ENCODE measurements around the gene CREB1.

The CREB1 gene

DNA sequence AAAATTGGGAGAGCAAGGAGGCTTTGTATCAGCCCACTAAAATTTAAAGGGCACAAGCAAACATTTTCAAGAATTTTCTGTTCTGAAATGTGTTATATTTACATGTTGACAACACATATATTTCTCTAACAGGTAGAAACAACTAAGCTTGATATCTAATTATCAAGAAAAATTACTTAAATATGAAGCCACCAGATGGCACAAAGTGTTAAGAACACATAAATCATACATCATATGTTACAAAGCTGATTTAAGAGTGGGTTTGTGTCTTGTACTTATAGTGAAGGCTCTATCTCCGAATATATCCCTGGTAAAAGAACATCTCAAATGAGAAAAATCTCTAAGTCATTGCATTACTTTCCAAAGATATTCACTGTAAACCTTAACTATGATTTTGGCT lies 19.6 kb upstream of the CREB1 start:
- H3K9ac ChIP-seq (ENCODE audit: low read length), result no peak overlapping the region
- H3K4me3 ChIP-seq (ENCODE audit: low read length), result no peak overlapping the region
- H3K27ac ChIP-seq (ENCODE audit: low read length), result no peak overlapping the region
- TF ChIP-seq CTCF (IDR thresholded peaks at IDR 0.05; ENCODE audit: low read depth, low read length) (no peak), EZH2phosphoT487 (IDR thresholded peaks at IDR 0.05; ENCODE audit: low read depth) (no peak)
- H4K20me1 ChIP-seq (ENCODE audit: insufficient read depth, low read length), result no peaks in the 10 kb centered on the region
- H3K9me3 ChIP-seq (ENCODE audit: insufficient read depth, low read length), result no peaks in the 10 kb centered on the region
- peaks cover 17% of the 10 kb centered on the region for H3K4me1 ChIP-seq (ENCODE audit: low read length)
- no peaks in the 10 kb centered on the region for H3K79me2 ChIP-seq (ENCODE audit: low read length)
- H3K27me3 ChIP-seq (ENCODE audit: low read depth, low read length), result no peaks in the 10 kb centered on the region
- H2AFZ ChIP-seq (ENCODE audit: low read depth, low read length), result no peak overlapping the region
- H3K36me3 ChIP-seq (replicated peaks; ENCODE audit: low read depth, low read length), result no peaks in the 10 kb centered on the region
- H3K4me2 ChIP-seq (ENCODE audit: low read length), result no peak overlapping the region

DNA sequence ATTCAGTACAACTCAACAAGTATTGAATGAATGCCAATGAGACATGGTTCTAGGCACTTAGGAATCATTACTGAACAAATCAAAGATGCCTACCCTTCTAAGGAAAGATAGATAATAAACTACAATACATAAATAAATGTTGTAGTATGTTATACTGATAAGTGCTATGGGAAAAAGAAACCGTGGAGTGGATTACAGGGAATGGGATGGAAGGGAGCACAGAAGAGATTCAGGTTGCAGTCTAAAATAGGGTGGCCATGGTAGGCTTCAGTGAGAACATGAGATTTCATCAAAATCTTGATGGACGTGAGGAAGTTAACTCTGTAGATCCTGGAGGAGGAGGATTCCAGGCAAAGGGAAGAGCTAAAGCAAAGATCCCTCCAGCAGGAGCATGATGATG lies 17.9 kb upstream of the CREB1 start:
- no peaks in the 10 kb centered on the region for H3K27me3 ChIP-seq (ENCODE audit: low read depth, low read length)
- peaks cover under 1% of the 10 kb centered on the region; the same call in 1 of the 2 replicates for H3K4me1 ChIP-seq (ENCODE audit: low read length)
- no peak overlapping the region for H3K9ac ChIP-seq (ENCODE audit: low read length)
- no peak overlapping the region for H3K4me3 ChIP-seq (ENCODE audit: low read length)
- H3K36me3 ChIP-seq (replicated peaks; ENCODE audit: low read depth, low read length), result no peaks in the 10 kb centered on the region
- no peaks in the 10 kb centered on the region for H4K20me1 ChIP-seq (ENCODE audit: insufficient read depth, low read length)
- no peak overlapping the region for H3K4me2 ChIP-seq (ENCODE audit: low read length)
- H2AFZ ChIP-seq (ENCODE audit: low read depth, low read length), result no peak overlapping the region
- TF ChIP-seq CTCF (IDR thresholded peaks at IDR 0.05; ENCODE audit: low read depth, low read length), result no peak
- no peak for TF ChIP-seq EZH2phosphoT487 (IDR thresholded peaks at IDR 0.05; ENCODE audit: low read depth)
- no peaks in the 10 kb centered on the region for H3K79me2 ChIP-seq (ENCODE audit: low read length)
- no peaks in the 10 kb centered on the region for H3K9me3 ChIP-seq (ENCODE audit: insufficient read depth, low read length)
- H3K27ac ChIP-seq (ENCODE audit: low read length), result no peak overlapping the region

GRCh38 chr2:207512356-207512755 lies 17.4 kb upstream of the CREB1 start:
- Histone ChIP-seq H3K4me1 (ENCODE audit: low read length) (no peaks in the 10 kb centered on the region), H3K27me3 (ENCODE audit: low read depth, low read length) (no peaks in the 10 kb centered on the region), H3K4me2 (ENCODE audit: low read length) (no peak overlapping the region), H3K36me3 (replicated peaks; ENCODE audit: low read depth, low read length) (no peaks in the 10 kb centered on the region), H3K4me3 (ENCODE audit: low read length) (no peak overlapping the region), H3K9me3 (ENCODE audit: insufficient read depth, low read length) (no peaks in the 10 kb centered on the region), H3K27ac (ENCODE audit: low read length) (no peak overlapping the region), H3K79me2 (ENCODE audit: low read length) (no peaks in the 10 kb centered on the region), H3K9ac (ENCODE audit: low read length) (no peak overlapping the region), H2AFZ (ENCODE audit: low read depth, low read length) (no peak overlapping the region), H4K20me1 (ENCODE audit: insufficient read depth, low read length) (no peaks in the 10 kb centered on the region)
- TF ChIP-seq EZH2phosphoT487 (IDR thresholded peaks at IDR 0.05; ENCODE audit: low read depth), result no peak
- no peak for TF ChIP-seq CTCF (IDR thresholded peaks at IDR 0.05; ENCODE audit: low read depth, low read length)

GRCh38 chr2:207513551-207514257 lies 16.1 kb upstream of the CREB1 start:
- Histone ChIP-seq H3K9ac (ENCODE audit: low read length) (no peak overlapping the region), H4K20me1 (ENCODE audit: insufficient read depth, low read length) (no peaks in the 10 kb centered on the region), H3K36me3 (replicated peaks; ENCODE audit: low read depth, low read length) (no peaks in the 10 kb centered on the region), H3K9me3 (ENCODE audit: insufficient read depth, low read length) (no peaks in the 10 kb centered on the region), H3K27me3 (ENCODE audit: low read depth, low read length) (no peaks in the 10 kb centered on the region), H3K4me3 (ENCODE audit: low read length) (no peak overlapping the region), H3K4me2 (ENCODE audit: low read length) (no peak overlapping the region), H3K79me2 (ENCODE audit: low read length) (no peaks in the 10 kb centered on the region), H2AFZ (ENCODE audit: low read depth, low read length) (no peak overlapping the region), H3K4me1 (ENCODE audit: low read length) (no peaks in the 10 kb centered on the region), H3K27ac (ENCODE audit: low read length) (no peak overlapping the region)
- no peak for TF ChIP-seq EZH2phosphoT487 (IDR thresholded peaks at IDR 0.05; ENCODE audit: low read depth)
